Activated naive CD4-positive, alpha-beta T cell treated with anti-CD3 and anti-CD28 coated beads, Interleukin-2, amount 50 U/mL, for 16 hours (primary cell): ENCODE data around the gene TPSAB1.

Source experiments
- DNase-seq: peaks from one replicate; pipeline ENCODE4 v3.0.0-alpha.2; 2020

TPSAB1 gene

GRCh38 chr16:1211451-1212268 is 28.8 kb upstream of the TPSAB1 start:
- DNase-seq: no peak

- no peak for DNase-seq
These were observed 27.8 kb upstream of the TPSAB1 start for GRCh38 chr16:1212616-1213194.

- no peak for DNase-seq
These were observed 27.3 kb upstream of the TPSAB1 start for GRCh38 chr16:1213231-1213630.

GRCh38 chr16:1213796-1214372 is 26.6 kb upstream of the TPSAB1 start:
- no peak for DNase-seq

- DNase-seq: no peak
These were observed 25.8 kb upstream of the TPSAB1 start for GRCh38 chr16:1214719-1215118.

- no peak for DNase-seq
These were observed 24.8 kb upstream of the TPSAB1 start for GRCh38 chr16:1215574-1216295.

- no peak for DNase-seq
These were observed 24.2 kb upstream of the TPSAB1 start for GRCh38 chr16:1216296-1216619.

- DNase-seq: no peak
These were observed 23.7 kb upstream of the TPSAB1 start for GRCh38 chr16:1216681-1217400.

- no peak for DNase-seq
These were observed 23.0 kb upstream of the TPSAB1 start for GRCh38 chr16:1217526-1217925.

- DNase-seq: no peak
These were observed 22.2 kb upstream of the TPSAB1 start for GRCh38 chr16:1218061-1218929.

GRCh38 chr16:1218930-1219611 is 21.4 kb upstream of the TPSAB1 start:
- DNase-seq: no peak

- DNase-seq: no peak
These were observed 20.3 kb upstream of the TPSAB1 start for GRCh38 chr16:1220098-1220728.

- no peak for DNase-seq
These were observed 19.5 kb upstream of the TPSAB1 start for GRCh38 chr16:1220841-1221627.

- no peak for DNase-seq
These were observed 18.6 kb upstream of the TPSAB1 start for GRCh38 chr16:1221628-1222552.

- no peak for DNase-seq
These were observed 17.8 kb upstream of the TPSAB1 start for GRCh38 chr16:1222553-1223354.

- DNase-seq: no peak
These were observed 16.9 kb upstream of the TPSAB1 start for GRCh38 chr16:1223355-1224214.

GRCh38 chr16:1224558-1224957 is 15.9 kb upstream of the TPSAB1 start:
- no peak for DNase-seq
